HCT116 (cell line): ENCODE data around the gene CYB5B. TPM values are rescaled to one million over a fixed set of nuclear protein-coding genes. Genes with fewer than 3 reads are reported as not detected.
A peak's percentile ranks its signal among the peaks of the same experiment; 100 is the strongest.

Experiments
- ATAC-seq: fragments of 200-7000 bp; cut with Tn5 transposase; 2 replicates; pipeline ENCODE4 v1.9.1; 2020; ENCODE audit warnings: mild to moderate bottlenecking, moderate library complexity
- BruUV-seq: library from RNA; stranded (reverse); fragments of 400-500 nt; replicated peaks from 2 replicates; lab custom pipeline; 2021; lab: Mats Ljungman, UMichigan
- CTCF ChIA-PET: fragments of 300-600 bp; sonication (Branson Sonifier 250); formaldehyde crosslinking; loops from one replicate; lab custom pipeline; 2021; ENCODE audit warnings: antibody characterized with exemption; lab: Charles Lee
- POLR2A ChIA-PET: fragments of 300-600, 350-600 bp; sonication (Branson Sonifier 250); formaldehyde crosslinking; loops from one replicate; lab custom pipeline; 2021; ENCODE audit warnings: antibody characterized with exemption; lab: Charles Lee
- RAD21 ChIA-PET, 2 experiments: fragments of 300-600 bp; sonication (Branson Sonifier 250); formaldehyde crosslinking; loops; one replicate each; lab custom pipeline; 2023; ENCODE audit warnings: low total read pairs in 2 of 2; ENCODE audit not compliant: uncharacterized antibody in 2 of 2, unreplicated experiment in 2 of 2, low non-redundant PET in 1 of 2; lab: Charles Lee
- DNase-seq: peaks from one replicate; pipeline ENCODE4 v3.0.0-alpha.2; 2010; ENCODE audit warnings: low read depth, low spot score
- H2AFZ ChIP-seq: fragments of 200-600 bp; shearing (Covaris generic), sonication (generic); 2 replicates; pipeline ENCODE4 v1.6.1; 2017; ENCODE audit warnings: low read depth, mixed run types, mixed read lengths, antibody characterized with exemption, low read length; ENCODE audit not compliant: poor library complexity, severe bottlenecking
- H3K27ac ChIP-seq: 2 replicates; pipeline ENCODE4 v1.5.1; 2012; ENCODE audit warnings: low read depth, low read length
- H3K27me3 ChIP-seq: fragments of 200-600 bp; sonication (generic); 2 replicates; pipeline ENCODE4 v1.6.1; 2016; ENCODE audit warnings: mixed run types, low read length, mixed read lengths; ENCODE audit not compliant: insufficient read depth
- H3K36me3 ChIP-seq, 2 experiments: fragments of 200-500 bp in 1 of 2; fragments of 200-600 bp in 1 of 2; sonication (Bioruptor generic) in 1 of 2; sonication (generic) in 1 of 2; 2 replicates each; pipeline versions ENCODE4 v1.5.1 to v1.6.1; 2014 to 2016; ENCODE audit warnings: low read length in 2 of 2, inconsistent platforms in 1 of 2, mixed read lengths in 1 of 2, mixed run types in 1 of 2; ENCODE audit not compliant: insufficient read depth in 2 of 2, control insufficient read depth in 1 of 2
- H3K4me1 ChIP-seq, 2 experiments: fragments of 200-600 bp in 1 of 2; sonication (generic) in 1 of 2; 2 replicates each; pipeline versions ENCODE4 v1.5.1 to v1.6.1; 2012 to 2017; ENCODE audit warnings: low read length in 2 of 2, inconsistent platforms in 1 of 2, mild to moderate bottlenecking in 1 of 2, mixed read lengths in 1 of 2, mixed run types in 1 of 2, moderate library complexity in 1 of 2; ENCODE audit not compliant: insufficient read depth in 2 of 2, control insufficient read depth in 1 of 2
- H3K4me2 ChIP-seq: fragments of 200-600 bp; sonication (generic); 2 replicates; pipeline ENCODE4 v1.6.1; 2017; ENCODE audit warnings: mixed run types, low read length, mixed read lengths
- H3K4me3 ChIP-seq, 2 experiments: fragments of 200-600 bp in 1 of 2; sonication (generic) in 1 of 2; replicated peaks in 1 of 2; 2 replicates each; pipeline ENCODE4 v1.5.1; 2011 to 2016; ENCODE audit warnings: low read length in 2 of 2, control low read depth in 1 of 2, low read depth in 1 of 2, mild to moderate bottlenecking in 1 of 2, mixed read lengths in 1 of 2, mixed run types in 1 of 2
- H3K79me2 ChIP-seq: fragments of 200-600 bp; sonication (generic); 2 replicates; pipeline ENCODE4 v1.6.1; 2017; ENCODE audit warnings: mild to moderate bottlenecking, mixed run types, low read length, moderate library complexity, mixed read lengths; ENCODE audit not compliant: insufficient read depth
- H3K9ac ChIP-seq: fragments of 200-600 bp; sonication (generic); 2 replicates; pipeline ENCODE4 v1.6.1; 2016; ENCODE audit warnings: low read length, mixed read lengths
- H3K9me2 ChIP-seq: fragments of 200-600 bp; sonication (generic), shearing (Covaris generic); 2 replicates; pipeline ENCODE4 v1.6.1; 2017; ENCODE audit warnings: mixed run types, mild to moderate bottlenecking, moderate library complexity; ENCODE audit not compliant: insufficient read depth
- H3K9me3 ChIP-seq, 2 experiments: fragments of 200-500 bp in 1 of 2; fragments of 200-600 bp in 1 of 2; sonication (Bioruptor generic) in 1 of 2; sonication (generic) in 1 of 2; 2 replicates each; pipeline ENCODE4 v1.6.1; 2014 to 2017; ENCODE audit warnings: low read length in 2 of 2, mixed read lengths in 2 of 2, inconsistent platforms in 1 of 2, low read depth in 1 of 2, mild to moderate bottlenecking in 1 of 2, mixed run types in 1 of 2, moderate library complexity in 1 of 2; ENCODE audit not compliant: control insufficient read depth in 1 of 2, insufficient read depth in 1 of 2
- H4K20me1 ChIP-seq: fragments of 200-600 bp; sonication (generic), shearing (Covaris generic); 2 replicates; pipeline ENCODE4 v1.6.1; 2017; ENCODE audit warnings: mixed run types, mild to moderate bottlenecking, moderate library complexity; ENCODE audit not compliant: insufficient read depth
- ELF1 ChIP-seq: IDR thresholded peaks from 2 replicates; pipeline ENCODE4 v1.6.1; 2012; ENCODE audit warnings: low read depth, borderline replicate concordance
- POLR2A ChIP-seq: IDR thresholded peaks from 2 replicates; pipeline ENCODE4 v1.7.0; 2011; ENCODE audit warnings: borderline replicate concordance; ENCODE audit not compliant: insufficient read depth, insufficient read length; ENCODE audit errors: extremely low read depth
- POLR2AphosphoS5 ChIP-seq: IDR thresholded peaks from 2 replicates; pipeline ENCODE4 v1.6.1; 2011; ENCODE audit warnings: mild to moderate bottlenecking, low read depth, low read length, moderate library complexity
- RAD21 ChIP-seq: IDR thresholded peaks from 2 replicates; pipeline ENCODE4 v1.6.1; 2012; ENCODE audit warnings: low read depth, mild to moderate bottlenecking
- SIN3A ChIP-seq: IDR thresholded peaks from 2 replicates; pipeline ENCODE4 v1.6.1; 2012; ENCODE audit warnings: low read depth
- SP1 ChIP-seq: IDR thresholded peaks from 2 replicates; pipeline ENCODE4 v1.6.1; 2012; ENCODE audit warnings: low read depth
- SRF ChIP-seq: IDR thresholded peaks from 2 replicates; pipeline ENCODE4 v1.6.1; 2012; ENCODE audit warnings: low read depth
- YY1 ChIP-seq: IDR thresholded peaks from 2 replicates; pipeline ENCODE4 v1.6.1; 2011; ENCODE audit warnings: low read length, low read depth, moderate library complexity, mild to moderate bottlenecking; ENCODE audit not compliant: insufficient replicate concordance; ENCODE audit errors: extremely low read depth
- intact Hi-C: fragments of 100-400 bp; cut with micrococcal nuclease; formaldehyde crosslinking; loops from 2 replicates; pipeline ENCODE4 v1.10.0; 2022
- total RNA-seq: library from RNA; stranded (reverse); gene quantifications from one replicate; pipeline ENCODE4 v1.2.1, GENCODE V29; 2021; ENCODE audit not compliant: unreplicated experiment
- TF ChIP-seq, protein P1 (sequence below), 3 experiments: fragments of 200-600 bp in 1 of 3; sonication (generic) in 1 of 3; IDR thresholded peaks in 2 of 3; conservative IDR thresholded peaks in 1 of 3; 2 replicates each; pipeline ENCODE4 v1.5.1; 2012 to 2017; ENCODE audit warnings: low read depth in 2 of 3, low read length in 2 of 3, antibody characterized with exemption in 1 of 3, borderline replicate concordance in 1 of 3, control low read depth in 1 of 3, mild to moderate bottlenecking in 1 of 3, mixed read lengths in 1 of 3, mixed run types in 1 of 3, moderate library complexity in 1 of 3; ENCODE audit not compliant: insufficient read depth in 1 of 3

The CYB5B gene
- total RNA-seq, 1 experiment from 2014 or later, result 689 TPM

DNA sequence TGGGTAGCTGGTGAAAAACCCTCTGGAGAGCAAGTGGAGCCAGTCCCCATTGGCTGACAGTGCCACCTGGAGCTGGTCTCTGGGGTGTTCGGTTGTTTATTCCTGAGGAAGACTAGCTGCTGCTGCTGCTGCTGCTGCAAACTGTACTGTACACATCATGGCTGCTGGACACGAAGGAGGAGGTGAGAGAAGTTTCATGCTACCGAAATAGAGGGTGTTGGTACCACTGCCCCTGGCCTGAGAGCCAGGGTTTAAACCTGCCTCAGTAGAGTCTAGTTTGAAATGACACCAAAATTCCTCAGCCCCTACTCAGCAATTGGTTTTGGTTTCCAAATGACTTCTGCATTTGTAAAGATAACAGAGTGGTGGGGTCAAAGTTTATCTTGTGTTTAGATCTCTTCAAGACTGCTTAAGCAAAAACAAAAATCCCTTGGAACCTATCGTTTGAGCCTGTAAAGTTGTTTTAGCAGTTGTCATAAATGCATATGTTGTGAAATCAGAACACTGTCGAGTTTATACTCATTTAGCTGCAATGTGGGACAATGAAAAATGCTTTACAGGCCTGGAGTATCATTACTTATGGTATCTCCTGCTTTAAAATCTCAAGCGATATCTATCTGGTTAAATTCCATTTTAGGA, 40.8 kb downstream of the CYB5B start:
- ATAC-seq, result peak; percentile 61; the same call in 1 of the 2 replicates
- intact Hi-C loops, result no loop called here
- POLR2A ChIA-PET, result interaction anchor here (1.1 kb wide), 1 partner anchor 105 kb away, joined by 3 read pairs; no protein-coding TSS in a partner anchor

DNA sequence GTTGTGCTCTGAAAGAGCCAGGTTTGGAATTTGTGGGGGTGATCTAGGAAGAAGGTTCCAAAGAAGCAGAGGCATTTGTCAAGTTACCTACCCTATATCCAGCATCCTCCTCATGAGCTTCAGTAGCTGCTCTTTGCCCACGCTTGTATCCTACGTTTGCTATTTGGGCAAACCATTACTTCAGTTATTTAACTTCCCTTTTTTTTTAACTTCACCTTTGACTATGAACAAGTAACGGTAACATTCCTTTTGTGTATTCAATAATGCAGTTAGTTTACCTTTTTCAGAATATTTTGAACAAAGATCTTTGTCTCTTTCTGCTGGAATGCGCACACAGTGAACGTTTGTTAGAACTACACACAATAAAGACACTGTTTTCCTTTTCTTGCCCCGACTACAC, 41.5 kb downstream of the CYB5B start:
- H3K4me1 ChIP-seq, result peaks cover 84 to 87% of the 10 kb centered on the region in 2 experiments
- H2AFZ ChIP-seq, result no peak overlapping the region
- TF ChIP-seq SIN3A (no peak), SP1 (no peak), SRF (no peak), POLR2AphosphoS5 (no peak), ELF1 (no peak), RAD21 (no peak), POLR2A (no peak), YY1 (no peak)
- TF ChIP-seq, protein P1, sequence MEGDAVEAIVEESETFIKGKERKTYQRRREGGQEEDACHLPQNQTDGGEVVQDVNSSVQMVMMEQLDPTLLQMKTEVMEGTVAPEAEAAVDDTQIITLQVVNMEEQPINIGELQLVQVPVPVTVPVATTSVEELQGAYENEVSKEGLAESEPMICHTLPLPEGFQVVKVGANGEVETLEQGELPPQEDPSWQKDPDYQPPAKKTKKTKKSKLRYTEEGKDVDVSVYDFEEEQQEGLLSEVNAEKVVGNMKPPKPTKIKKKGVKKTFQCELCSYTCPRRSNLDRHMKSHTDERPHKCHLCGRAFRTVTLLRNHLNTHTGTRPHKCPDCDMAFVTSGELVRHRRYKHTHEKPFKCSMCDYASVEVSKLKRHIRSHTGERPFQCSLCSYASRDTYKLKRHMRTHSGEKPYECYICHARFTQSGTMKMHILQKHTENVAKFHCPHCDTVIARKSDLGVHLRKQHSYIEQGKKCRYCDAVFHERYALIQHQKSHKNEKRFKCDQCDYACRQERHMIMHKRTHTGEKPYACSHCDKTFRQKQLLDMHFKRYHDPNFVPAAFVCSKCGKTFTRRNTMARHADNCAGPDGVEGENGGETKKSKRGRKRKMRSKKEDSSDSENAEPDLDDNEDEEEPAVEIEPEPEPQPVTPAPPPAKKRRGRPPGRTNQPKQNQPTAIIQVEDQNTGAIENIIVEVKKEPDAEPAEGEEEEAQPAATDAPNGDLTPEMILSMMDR (IDR thresholded peaks at IDR 0.05 in 2 of 3, conservative IDR thresholded peaks at IDR 0.05 in 1 of 3; ENCODE audit: borderline replicate concordance in 1 of 3, insufficient read depth in 1 of 3, low read depth in 2 of 3, low read length in 2 of 3), result no peak
- TF ChIP-seq, all 23 proteins: peak for 0
- DNase-seq (no peak), ATAC-seq (no peak)
- ChIA-PET POLR2A (no interaction called here), CTCF (interaction anchor here (1.4 to 2.2 kb wide), 2 partner anchors 11 to 69 kb away, joined by 5 to 10 read pairs; no protein-coding TSS in a partner anchor), RAD21 (no interaction called here)
- Histone ChIP-seq H3K9ac (no peak overlapping the region), H3K27ac (peak overlapping the region; percentile 83), H3K9me2 (no peaks in the 10 kb centered on the region), H3K4me3 (no peak overlapping the region), H3K9me3 (no peaks in the 10 kb centered on the region), H3K27me3 (no peaks in the 10 kb centered on the region), H3K4me2 (no peak overlapping the region), H3K36me3 (peaks cover 17 to 49% of the 10 kb centered on the region in 2 experiments), H4K20me1 (no peaks in the 10 kb centered on the region), H3K79me2 (peaks cover 92% of the 10 kb centered on the region)
- intact Hi-C loops, result no loop called here
- no TSS peak for BruUV-seq

More for the DNA sequence above, 40.8 kb downstream of the CYB5B start:
- peaks cover 99% of the 10 kb centered on the region for H3K79me2 ChIP-seq
- no peak overlapping the region; the same call in 1 of the 2 replicates for H3K4me2 ChIP-seq
- H3K9ac ChIP-seq, result no peak overlapping the region
- H3K27ac ChIP-seq, result peak overlapping the region; percentile 83
- peaks cover 81% of the 10 kb centered on the region in 2 experiments for H3K4me1 ChIP-seq
- H3K9me3 ChIP-seq, result no peaks in the 10 kb centered on the region
- BruUV-seq, result no TSS peak
- ChIA-PET CTCF (interaction anchor here (1.4 to 2.2 kb wide), 3 partner anchors 12 to 69 kb away, joined by 5 to 10 read pairs (median 5); no protein-coding TSS in a partner anchor), RAD21 (no interaction called here)
- H2AFZ ChIP-seq, result no peak overlapping the region
- no peaks in the 10 kb centered on the region for H3K27me3 ChIP-seq
- peaks cover 23 to 55% of the 10 kb centered on the region in 2 experiments for H3K36me3 ChIP-seq
- no peaks in the 10 kb centered on the region for H4K20me1 ChIP-seq
- TF ChIP-seq RAD21 (peak; percentile 48), ELF1 (no peak), POLR2AphosphoS5 (no peak), YY1 (peak; percentile 14), POLR2A (no peak), SP1 (no peak)
- no peak for DNase-seq
- no peak overlapping the region for H3K4me3 ChIP-seq
- no peaks in the 10 kb centered on the region for H3K9me2 ChIP-seq
